A673 (cell line): Measurements from ENCODE around the gene EFCAB11.

Source experiments
- CTCF ChIP-seq: fragments of 300-800, 200-600 bp; sonication (generic); conservative IDR thresholded peaks from 2 replicates; pipeline ENCODE4 v1.5.1; 2017; ENCODE audit warnings: low read depth, mild to moderate bottlenecking, antibody characterized with exemption, low read length, moderate library complexity, mixed read lengths
- EZH2 ChIP-seq: fragments of 200-600 bp; sonication (generic); IDR thresholded peaks from 2 replicates; pipeline ENCODE4 v1.6.1; 2017; ENCODE audit warnings: borderline replicate concordance, low read depth, mild to moderate bottlenecking, mixed read lengths, antibody characterized with exemption, low read length; ENCODE audit not compliant: poor library complexity, severe bottlenecking

DNA sequence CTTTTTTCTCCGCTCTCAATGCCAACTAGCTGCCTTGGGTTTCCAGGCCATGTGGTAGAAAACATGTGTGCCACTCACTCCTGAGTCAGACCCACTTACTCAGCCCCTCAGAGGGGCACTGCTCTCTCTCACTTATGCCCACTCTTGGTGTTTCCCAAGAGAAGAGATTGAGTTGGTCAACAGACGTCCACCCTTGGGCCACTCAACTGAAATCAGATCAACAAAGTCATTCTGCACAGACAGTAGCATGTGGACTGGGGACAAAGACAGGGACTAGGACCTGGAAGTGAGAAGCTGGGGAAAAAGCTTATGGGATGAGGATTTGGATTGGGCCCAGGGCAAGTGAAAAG is 161.2 kb downstream of the EFCAB11 start:
- TF ChIP-seq CTCF (no peak), EZH2 (no peak)
